Breast epithelium (tissue), 3 donors: ENCODE results near the gene CCDC47.

ENCODE experiments used
- POLR2AphosphoS5 ChIP-seq, 3 donors: sonication (generic); formaldehyde crosslinking; IDR thresholded peaks; one replicate each; pipeline ENCODE4 v1.6.1; 2017; ENCODE audit warnings: antibody characterized with exemption in 3 of 3
- TF ChIP-seq, protein P1 (sequence below), 3 donors: fragments of 450-650 bp; IDR thresholded peaks; one replicate each; pipeline ENCODE4 v1.5.1; 2016 to 2017; ENCODE audit warnings: antibody characterized with exemption in 3 of 3, mild to moderate bottlenecking in 3 of 3, moderate library complexity in 3 of 3

GRCh38 chr17:63718988-63719387 lies 54.4 kb downstream of the CCDC47 start:
- TF ChIP-seq, protein P1, sequence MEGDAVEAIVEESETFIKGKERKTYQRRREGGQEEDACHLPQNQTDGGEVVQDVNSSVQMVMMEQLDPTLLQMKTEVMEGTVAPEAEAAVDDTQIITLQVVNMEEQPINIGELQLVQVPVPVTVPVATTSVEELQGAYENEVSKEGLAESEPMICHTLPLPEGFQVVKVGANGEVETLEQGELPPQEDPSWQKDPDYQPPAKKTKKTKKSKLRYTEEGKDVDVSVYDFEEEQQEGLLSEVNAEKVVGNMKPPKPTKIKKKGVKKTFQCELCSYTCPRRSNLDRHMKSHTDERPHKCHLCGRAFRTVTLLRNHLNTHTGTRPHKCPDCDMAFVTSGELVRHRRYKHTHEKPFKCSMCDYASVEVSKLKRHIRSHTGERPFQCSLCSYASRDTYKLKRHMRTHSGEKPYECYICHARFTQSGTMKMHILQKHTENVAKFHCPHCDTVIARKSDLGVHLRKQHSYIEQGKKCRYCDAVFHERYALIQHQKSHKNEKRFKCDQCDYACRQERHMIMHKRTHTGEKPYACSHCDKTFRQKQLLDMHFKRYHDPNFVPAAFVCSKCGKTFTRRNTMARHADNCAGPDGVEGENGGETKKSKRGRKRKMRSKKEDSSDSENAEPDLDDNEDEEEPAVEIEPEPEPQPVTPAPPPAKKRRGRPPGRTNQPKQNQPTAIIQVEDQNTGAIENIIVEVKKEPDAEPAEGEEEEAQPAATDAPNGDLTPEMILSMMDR (IDR thresholded peaks at IDR 0.05): no peak
- no peak for TF ChIP-seq POLR2AphosphoS5 (IDR thresholded peaks at IDR 0.05)
